Measurements from ENCODE around the gene FAAH. TPM values are rescaled to one million over a fixed set of nuclear protein-coding genes. Genes with fewer than 3 reads are reported as not detected.
"Not testable (repeated sequence)": the region's sequence is repeated elsewhere in the genome, so short reads cannot be mapped to it uniquely, and the experiment has no call there.

FAAH gene
- 10 to 100 TPM; 10.6 to 40.2 (median 15.8) TPM for total RNA-seq

DNA sequence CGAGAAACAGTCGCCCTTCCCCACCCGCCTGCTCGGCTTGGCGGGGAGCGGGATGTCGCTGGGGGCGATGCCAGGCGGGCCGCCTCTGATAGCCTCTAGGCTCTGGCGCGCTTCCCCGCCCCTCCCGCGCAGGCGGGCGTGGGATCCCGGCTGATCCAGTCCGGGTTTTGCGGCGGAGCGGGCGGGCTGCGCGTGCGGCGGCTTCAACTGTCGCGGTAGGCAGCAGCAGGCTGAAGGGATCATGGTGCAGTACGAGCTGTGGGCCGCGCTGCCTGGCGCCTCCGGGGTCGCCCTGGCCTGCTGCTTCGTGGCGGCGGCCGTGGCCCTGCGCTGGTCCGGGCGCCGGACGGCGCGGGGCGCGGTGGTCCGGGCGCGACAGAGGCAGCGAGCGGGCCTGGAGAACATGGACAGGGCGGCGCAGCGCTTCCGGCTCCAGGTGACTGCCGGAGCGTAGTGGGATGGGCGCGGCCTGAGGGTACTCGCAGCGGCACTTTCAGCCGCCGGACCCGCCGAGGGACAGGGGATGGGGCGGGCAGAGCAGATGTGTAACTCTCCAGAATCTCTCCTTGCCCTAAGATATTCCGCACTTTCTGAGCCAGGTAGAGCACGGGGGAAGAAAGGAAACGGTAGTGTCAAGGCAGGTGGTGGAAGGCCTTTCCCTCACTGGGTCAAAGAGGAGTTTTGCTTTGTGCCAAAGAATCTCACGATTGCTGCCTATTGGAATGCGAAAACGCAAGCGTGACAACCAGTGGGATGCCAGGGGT, at the start of gene FAAH:
TSS of gene FAAH (plus strand) at position 210 of the 764 bp plus-strand sequence. CDS start at position 242, 32 bp downstream.
- Histone ChIP-seq H3K36me3 (no peaks in the 10 kb centered on the region), H3K9me3 (no peaks in the 10 kb centered on the region), H3K4me1 (no peaks in the 10 kb centered on the region), H3K27ac (no peak within 1 kb of the TSS), H3K27me3 (no peaks in the 10 kb centered on the region), H3K4me3 (peak within 1 kb of the TSS; percentile 20 to 47)
- intact Hi-C loops (cut with DNase I; ENCODE audit: low total_unique reads): no loop called here
- DNase-seq: peak; percentile 47 to 59
- TF ChIP-seq, protein P1, sequence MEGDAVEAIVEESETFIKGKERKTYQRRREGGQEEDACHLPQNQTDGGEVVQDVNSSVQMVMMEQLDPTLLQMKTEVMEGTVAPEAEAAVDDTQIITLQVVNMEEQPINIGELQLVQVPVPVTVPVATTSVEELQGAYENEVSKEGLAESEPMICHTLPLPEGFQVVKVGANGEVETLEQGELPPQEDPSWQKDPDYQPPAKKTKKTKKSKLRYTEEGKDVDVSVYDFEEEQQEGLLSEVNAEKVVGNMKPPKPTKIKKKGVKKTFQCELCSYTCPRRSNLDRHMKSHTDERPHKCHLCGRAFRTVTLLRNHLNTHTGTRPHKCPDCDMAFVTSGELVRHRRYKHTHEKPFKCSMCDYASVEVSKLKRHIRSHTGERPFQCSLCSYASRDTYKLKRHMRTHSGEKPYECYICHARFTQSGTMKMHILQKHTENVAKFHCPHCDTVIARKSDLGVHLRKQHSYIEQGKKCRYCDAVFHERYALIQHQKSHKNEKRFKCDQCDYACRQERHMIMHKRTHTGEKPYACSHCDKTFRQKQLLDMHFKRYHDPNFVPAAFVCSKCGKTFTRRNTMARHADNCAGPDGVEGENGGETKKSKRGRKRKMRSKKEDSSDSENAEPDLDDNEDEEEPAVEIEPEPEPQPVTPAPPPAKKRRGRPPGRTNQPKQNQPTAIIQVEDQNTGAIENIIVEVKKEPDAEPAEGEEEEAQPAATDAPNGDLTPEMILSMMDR (IDR thresholded peaks at IDR 0.05): peak in 1 of 4 experiments; percentile 14
- TF ChIP-seq POLR2A (IDR thresholded peaks at IDR 0.05): peak in 1 of 2 donors; percentile 42

GRCh38 chr1:46344481-46344880, 49.6 kb upstream of the FAAH start:
- H3K4me3 ChIP-seq: no peak overlapping the region
- H3K4me1 ChIP-seq: no peaks in the 10 kb centered on the region
- no peak for TF ChIP-seq POLR2A (IDR thresholded peaks at IDR 0.05)
- TF ChIP-seq, protein P1 (IDR thresholded peaks at IDR 0.05): no peak
- intact Hi-C loops (cut with DNase I; ENCODE audit: low total_unique reads): no loop called here
- no peaks in the 10 kb centered on the region for H3K27me3 ChIP-seq
- H3K27ac ChIP-seq: no peak overlapping the region
- no peak for DNase-seq
- H3K9me3 ChIP-seq: no peaks in the 10 kb centered on the region
- no peaks in the 10 kb centered on the region for H3K36me3 ChIP-seq

GRCh38 chr1:46345281-46345680, 48.8 kb upstream of the FAAH start:
- Histone ChIP-seq H3K36me3 (no peaks in the 10 kb centered on the region), H3K4me3 (no peak overlapping the region), H3K4me1 (no peaks in the 10 kb centered on the region), H3K9me3 (no peaks in the 10 kb centered on the region), H3K27ac (no peak overlapping the region), H3K27me3 (no peaks in the 10 kb centered on the region)
- TF ChIP-seq, protein P1 (IDR thresholded peaks at IDR 0.05): no peak
- TF ChIP-seq POLR2A (IDR thresholded peaks at IDR 0.05): no peak
- DNase-seq: no peak
- intact Hi-C loops (cut with DNase I; ENCODE audit: low total_unique reads): no loop called here

DNA sequence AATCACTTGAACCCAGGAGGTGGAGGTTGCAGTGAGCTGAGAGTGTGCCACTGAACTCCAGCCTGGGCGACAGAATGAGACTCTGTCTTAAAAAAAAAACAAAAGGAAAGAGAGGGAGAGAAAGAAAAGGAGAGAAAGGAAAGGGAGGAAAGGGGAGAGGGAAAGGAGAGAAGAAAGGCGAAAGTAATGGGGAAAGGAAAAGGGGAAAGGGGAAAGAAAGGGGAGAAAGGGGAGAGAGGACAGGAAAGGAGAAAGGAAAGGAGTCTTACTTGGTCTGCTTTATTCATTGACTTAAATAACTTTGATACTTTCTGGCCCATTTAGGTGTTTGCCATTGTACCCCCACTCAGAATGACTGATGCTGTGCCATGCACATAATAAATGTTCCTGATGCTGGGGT, 41.8 kb upstream of the FAAH start:
- intact Hi-C loops (cut with DNase I; ENCODE audit: low total_unique reads): no loop called here
- Histone ChIP-seq H3K4me3 (no peak overlapping the region), H3K27me3 (no peaks in the 10 kb centered on the region), H3K27ac (no peak overlapping the region), H3K9me3 (no peaks in the 10 kb centered on the region), H3K36me3 (no peaks in the 10 kb centered on the region), H3K4me1 (no peaks in the 10 kb centered on the region)
- DNase-seq: no peak
- TF ChIP-seq, protein P1 (IDR thresholded peaks at IDR 0.05): no peak
- no peak for TF ChIP-seq POLR2A (IDR thresholded peaks at IDR 0.05)

GRCh38 chr1:46355920-46356319, 38.2 kb upstream of the FAAH start:
- H3K27me3 ChIP-seq; intact Hi-C loops (cut with DNase I; ENCODE audit: low total_unique reads); H3K4me3 ChIP-seq; H3K4me1 ChIP-seq; DNase-seq; H3K27ac ChIP-seq; H3K9me3 ChIP-seq; H3K36me3 ChIP-seq: not testable (repeated sequence)

Measured in uterus (tissue), 4 donors.